MM.1S (cell line): ENCODE measurements around the gene TRMT13.

Experiments
- EZH2 ChIP-seq: fragments of 300-600 bp; sonication (generic); optimal IDR thresholded peaks from 2 replicates; pipeline ENCODE3; 2017; ENCODE audit warnings: low read depth, mild to moderate bottlenecking, antibody characterized with exemption, low read length, mixed read lengths
- EZH2phosphoT487 ChIP-seq: fragments of 300-600 bp; sonication (generic); IDR thresholded peaks from 2 replicates; pipeline ENCODE4 v1.6.1; 2018; ENCODE audit warnings: antibody characterized with exemption, low read length
- TF ChIP-seq, protein P1 (sequence below): fragments of 300-600 bp; sonication (generic); IDR thresholded peaks from 2 replicates; pipeline ENCODE4 v1.5.1; 2016; ENCODE audit warnings: antibody characterized with exemption, low read length, mixed read lengths

DNA sequence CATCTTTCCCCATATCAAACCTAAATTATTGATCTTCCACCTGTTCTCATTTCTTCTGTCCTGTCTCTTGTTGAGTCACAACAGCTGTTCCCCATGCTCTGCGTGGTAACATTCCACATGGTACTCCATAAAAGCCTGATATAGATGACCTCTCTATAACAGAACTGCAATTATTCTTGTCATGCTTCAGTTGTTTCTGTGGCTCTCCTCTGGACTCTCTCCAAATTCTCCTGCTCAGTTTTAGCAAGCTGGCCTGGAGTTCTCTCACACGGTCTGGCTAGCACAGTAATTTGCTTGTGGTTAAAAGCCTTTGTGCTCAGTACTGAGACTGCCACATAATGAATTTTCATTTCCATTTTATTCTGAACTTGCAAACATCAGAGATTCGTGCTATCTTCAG is 55.7 kb downstream of the TRMT13 start:
- TF ChIP-seq, protein P1, sequence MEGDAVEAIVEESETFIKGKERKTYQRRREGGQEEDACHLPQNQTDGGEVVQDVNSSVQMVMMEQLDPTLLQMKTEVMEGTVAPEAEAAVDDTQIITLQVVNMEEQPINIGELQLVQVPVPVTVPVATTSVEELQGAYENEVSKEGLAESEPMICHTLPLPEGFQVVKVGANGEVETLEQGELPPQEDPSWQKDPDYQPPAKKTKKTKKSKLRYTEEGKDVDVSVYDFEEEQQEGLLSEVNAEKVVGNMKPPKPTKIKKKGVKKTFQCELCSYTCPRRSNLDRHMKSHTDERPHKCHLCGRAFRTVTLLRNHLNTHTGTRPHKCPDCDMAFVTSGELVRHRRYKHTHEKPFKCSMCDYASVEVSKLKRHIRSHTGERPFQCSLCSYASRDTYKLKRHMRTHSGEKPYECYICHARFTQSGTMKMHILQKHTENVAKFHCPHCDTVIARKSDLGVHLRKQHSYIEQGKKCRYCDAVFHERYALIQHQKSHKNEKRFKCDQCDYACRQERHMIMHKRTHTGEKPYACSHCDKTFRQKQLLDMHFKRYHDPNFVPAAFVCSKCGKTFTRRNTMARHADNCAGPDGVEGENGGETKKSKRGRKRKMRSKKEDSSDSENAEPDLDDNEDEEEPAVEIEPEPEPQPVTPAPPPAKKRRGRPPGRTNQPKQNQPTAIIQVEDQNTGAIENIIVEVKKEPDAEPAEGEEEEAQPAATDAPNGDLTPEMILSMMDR, result no peak
- TF ChIP-seq EZH2 (no peak), EZH2phosphoT487 (no peak)
